Lower leg skin (tissue), 3 donors: ENCODE measurements around the gene GDF7.

Experiments used
- POLR2A ChIP-seq, 2 donors: fragments of 450-650 bp; IDR thresholded peaks; one replicate each; pipeline ENCODE4 v1.6.1; 2016 to 2017; ENCODE audit warnings: antibody characterized with exemption in 2 of 2, mild to moderate bottlenecking in 1 of 2, moderate library complexity in 1 of 2
- TF ChIP-seq, protein P1 (sequence below), 3 donors: fragments of 450-650 bp; IDR thresholded peaks; one replicate each; pipeline ENCODE4 v1.5.1; 2016; ENCODE audit warnings: antibody characterized with exemption in 3 of 3, mild to moderate bottlenecking in 3 of 3, moderate library complexity in 2 of 3

DNA sequence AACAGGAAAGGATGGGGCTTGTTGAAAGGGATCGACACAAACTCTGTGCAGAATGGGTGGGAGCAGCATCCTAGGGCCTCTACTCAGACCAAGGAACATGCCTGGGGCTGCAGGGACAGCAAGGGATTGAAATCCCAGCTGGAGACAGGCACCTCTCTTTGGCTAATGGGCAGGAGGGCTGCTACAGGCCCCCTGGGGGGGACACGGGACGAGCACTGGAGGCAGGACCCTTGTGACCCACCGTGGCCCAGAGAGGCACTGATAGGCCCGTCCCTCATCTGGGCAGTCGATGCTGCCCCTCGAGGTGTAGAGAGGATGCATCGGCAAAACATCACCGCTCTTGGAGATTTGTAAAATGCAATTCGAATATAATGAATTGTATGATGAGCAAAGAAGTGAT lies 21.2 kb upstream of the GDF7 start:
- TF ChIP-seq, protein P1, sequence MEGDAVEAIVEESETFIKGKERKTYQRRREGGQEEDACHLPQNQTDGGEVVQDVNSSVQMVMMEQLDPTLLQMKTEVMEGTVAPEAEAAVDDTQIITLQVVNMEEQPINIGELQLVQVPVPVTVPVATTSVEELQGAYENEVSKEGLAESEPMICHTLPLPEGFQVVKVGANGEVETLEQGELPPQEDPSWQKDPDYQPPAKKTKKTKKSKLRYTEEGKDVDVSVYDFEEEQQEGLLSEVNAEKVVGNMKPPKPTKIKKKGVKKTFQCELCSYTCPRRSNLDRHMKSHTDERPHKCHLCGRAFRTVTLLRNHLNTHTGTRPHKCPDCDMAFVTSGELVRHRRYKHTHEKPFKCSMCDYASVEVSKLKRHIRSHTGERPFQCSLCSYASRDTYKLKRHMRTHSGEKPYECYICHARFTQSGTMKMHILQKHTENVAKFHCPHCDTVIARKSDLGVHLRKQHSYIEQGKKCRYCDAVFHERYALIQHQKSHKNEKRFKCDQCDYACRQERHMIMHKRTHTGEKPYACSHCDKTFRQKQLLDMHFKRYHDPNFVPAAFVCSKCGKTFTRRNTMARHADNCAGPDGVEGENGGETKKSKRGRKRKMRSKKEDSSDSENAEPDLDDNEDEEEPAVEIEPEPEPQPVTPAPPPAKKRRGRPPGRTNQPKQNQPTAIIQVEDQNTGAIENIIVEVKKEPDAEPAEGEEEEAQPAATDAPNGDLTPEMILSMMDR (IDR thresholded peaks at IDR 0.05) = no peak
- no peak for TF ChIP-seq POLR2A (IDR thresholded peaks at IDR 0.05)
